Measurements from ENCODE around the gene CCDC187. TPM values are rescaled to one million over a fixed set of nuclear protein-coding genes. Genes with fewer than 3 reads are reported as not detected.

The CCDC187 gene
- total and polyA plus RNA-seq, 2 of the 13 experiments (the other 11 are each of a cell fraction or from before 2014, with no cell fraction given), result 0.03 to 0.13 TPM

GRCh38 chr9:136204838-136205706 lies 98.8 kb downstream of the CCDC187 start, which contains the start of gene LHX3 (continued):
- peak; percentile 58; the same call in 1 of the 2 replicates for TF ChIP-seq TGIF2 (CRISPR knock-in tag; IDR thresholded peaks at IDR 0.05)
- TF ChIP-seq SALL1 (CRISPR knock-in tag; IDR thresholded peaks at IDR 0.05), result peak; percentile 48
- no peak for TF ChIP-seq E2F1 (CRISPR knock-in tag; IDR thresholded peaks at IDR 0.05)
- TF ChIP-seq ZNF576 (CRISPR knock-in tag; IDR thresholded peaks at IDR 0.05), result no peak
- TF ChIP-seq ZFY (CRISPR knock-in tag; IDR thresholded peaks at IDR 0.05), result peak; percentile 40; the same call in 1 of the 2 replicates
- TF ChIP-seq E2F5 (CRISPR knock-in tag; conservative IDR thresholded peaks at IDR 0.05), result no peak
- 0 out of 2 replicates have a peak, but pooled peaks have one; percentile 63 for TF ChIP-seq HES4 (CRISPR knock-in tag; IDR thresholded peaks at IDR 0.05; ENCODE audit: borderline replicate concordance)
- peak; percentile 32; the same call in 1 of the 2 replicates for TF ChIP-seq TBX2 (CRISPR knock-in tag; IDR thresholded peaks at IDR 0.05; ENCODE audit: borderline replicate concordance)
- TF ChIP-seq HIVEP1 (CRISPR knock-in tag; IDR thresholded peaks at IDR 0.05), result no peak
- peak; percentile 48; the same call in 1 of the 2 replicates for TF ChIP-seq ZNF230 (CRISPR knock-in tag; IDR thresholded peaks at IDR 0.05)
- TF ChIP-seq ZNF138 (CRISPR knock-in tag; IDR thresholded peaks at IDR 0.05; ENCODE audit: low read depth), result 0 out of 2 replicates have a peak, but pooled peaks have one; percentile 59
- TF ChIP-seq IKZF5 (CRISPR knock-in tag; IDR thresholded peaks at IDR 0.05), result 0 out of 2 replicates have a peak, but pooled peaks have one; percentile 29
- 0 out of 2 replicates have a peak, but pooled peaks have one; percentile 30 for TF ChIP-seq YEATS4 (CRISPR knock-in tag; IDR thresholded peaks at IDR 0.05; ENCODE audit: borderline replicate concordance)
- TF ChIP-seq ZNF83 (CRISPR knock-in tag; IDR thresholded peaks at IDR 0.05; ENCODE audit: borderline replicate concordance), result no peak
- TF ChIP-seq CENPBD1 (CRISPR knock-in tag; IDR thresholded peaks at IDR 0.05; ENCODE audit: borderline replicate concordance, low read depth), result no peak
- TF ChIP-seq MIER2 (CRISPR knock-in tag; IDR thresholded peaks at IDR 0.05), result peak; percentile 93
- TF ChIP-seq RARA (CRISPR knock-in tag; IDR thresholded peaks at IDR 0.05), result peak; percentile 38
- TF ChIP-seq SRSF1 (optimal IDR thresholded peaks at IDR 0.05; ENCODE audit: low read depth, low read length), result no peak
- peak; percentile 91 for TF ChIP-seq HOXA5 (CRISPR knock-in tag; IDR thresholded peaks at IDR 0.05)
- 0 out of 2 replicates have a peak, but pooled peaks have one; percentile 48 for TF ChIP-seq ZNF766 (CRISPR knock-in tag; IDR thresholded peaks at IDR 0.05; ENCODE audit: borderline replicate concordance)
- TF ChIP-seq ZNF44 (CRISPR knock-in tag; IDR thresholded peaks at IDR 0.05), result no peak
- TF ChIP-seq TBX3 (IDR thresholded peaks at IDR 0.05; ENCODE audit: borderline replicate concordance), result no peak
- TF ChIP-seq ZKSCAN5 (CRISPR knock-in tag; IDR thresholded peaks at IDR 0.05), result no peak
- TF ChIP-seq ZNF792 (CRISPR knock-in tag; IDR thresholded peaks at IDR 0.05), result peak; percentile 54; the same call in 1 of the 2 replicates
- TF ChIP-seq IKZF1 (IDR thresholded peaks at IDR 0.05), result no peak
- TF ChIP-seq SRF (IDR thresholded peaks at IDR 0.05; ENCODE audit: low read depth, low read length), result no peak
- no peak; the same call in 1 of the 2 replicates for TF ChIP-seq ZNF468 (CRISPR knock-in tag; IDR thresholded peaks at IDR 0.05)
- no peak for TF ChIP-seq ZSCAN29 (CRISPR knock-in tag; conservative IDR thresholded peaks at IDR 0.05)
